Measurements from ENCODE around the gene BTBD1.
A peak's percentile ranks its signal among the peaks of the same experiment; 100 is the strongest.

The BTBD1 gene

GRCh38 chr15:83108266-83109219, 41.5 kb upstream of the BTBD1 start:
- TF ChIP-seq, protein P1, sequence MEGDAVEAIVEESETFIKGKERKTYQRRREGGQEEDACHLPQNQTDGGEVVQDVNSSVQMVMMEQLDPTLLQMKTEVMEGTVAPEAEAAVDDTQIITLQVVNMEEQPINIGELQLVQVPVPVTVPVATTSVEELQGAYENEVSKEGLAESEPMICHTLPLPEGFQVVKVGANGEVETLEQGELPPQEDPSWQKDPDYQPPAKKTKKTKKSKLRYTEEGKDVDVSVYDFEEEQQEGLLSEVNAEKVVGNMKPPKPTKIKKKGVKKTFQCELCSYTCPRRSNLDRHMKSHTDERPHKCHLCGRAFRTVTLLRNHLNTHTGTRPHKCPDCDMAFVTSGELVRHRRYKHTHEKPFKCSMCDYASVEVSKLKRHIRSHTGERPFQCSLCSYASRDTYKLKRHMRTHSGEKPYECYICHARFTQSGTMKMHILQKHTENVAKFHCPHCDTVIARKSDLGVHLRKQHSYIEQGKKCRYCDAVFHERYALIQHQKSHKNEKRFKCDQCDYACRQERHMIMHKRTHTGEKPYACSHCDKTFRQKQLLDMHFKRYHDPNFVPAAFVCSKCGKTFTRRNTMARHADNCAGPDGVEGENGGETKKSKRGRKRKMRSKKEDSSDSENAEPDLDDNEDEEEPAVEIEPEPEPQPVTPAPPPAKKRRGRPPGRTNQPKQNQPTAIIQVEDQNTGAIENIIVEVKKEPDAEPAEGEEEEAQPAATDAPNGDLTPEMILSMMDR (IDR thresholded peaks at IDR 0.05; ENCODE audit: low read depth, low read length) = no peak
- no peaks in the 10 kb centered on the region for H3K4me1 ChIP-seq
- H3K4me3 ChIP-seq (ENCODE audit: low read depth, low read length) = peak overlapping the region; percentile 46
- peak; percentile 30 for DNase-seq
- H3K9me3 ChIP-seq = no peaks in the 10 kb centered on the region; the same call in 1 of the 2 replicates
- no peaks in the 10 kb centered on the region for H3K36me3 ChIP-seq
- H3K27me3 ChIP-seq = peaks cover 20% of the 10 kb centered on the region

DNA sequence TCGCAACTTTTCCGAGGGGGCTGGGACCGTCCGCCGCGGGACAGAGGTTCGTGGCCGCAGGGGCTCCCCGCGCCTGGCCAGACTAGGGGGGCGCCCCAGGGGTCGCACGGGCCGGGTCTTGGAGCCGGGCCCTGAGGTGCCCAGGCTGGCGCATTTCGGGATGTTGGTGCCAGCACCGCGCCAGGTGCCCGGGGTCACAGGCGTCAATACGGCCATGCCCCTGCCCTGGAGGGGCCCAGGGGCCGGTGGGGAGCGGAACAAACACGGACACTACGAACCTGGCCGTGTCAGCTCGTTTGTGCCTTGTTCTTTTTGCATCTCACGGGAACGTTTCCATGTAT, 40.8 kb upstream of the BTBD1 start:
- H3K4me3 ChIP-seq (ENCODE audit: low read depth, low read length) = peak overlapping the region; percentile 46
- no peak for DNase-seq
- no peaks in the 10 kb centered on the region for H3K36me3 ChIP-seq
- H3K27me3 ChIP-seq = peaks cover 20% of the 10 kb centered on the region
- TF ChIP-seq, protein P1 (IDR thresholded peaks at IDR 0.05; ENCODE audit: low read depth, low read length) = no peak
- H3K4me1 ChIP-seq = no peaks in the 10 kb centered on the region
- H3K9me3 ChIP-seq = no peaks in the 10 kb centered on the region; the same call in 1 of the 2 replicates

- TF ChIP-seq, protein P1 (IDR thresholded peaks at IDR 0.05; ENCODE audit: low read depth, low read length) = no peak
- peaks cover 20% of the 10 kb centered on the region for H3K27me3 ChIP-seq
- no peaks in the 10 kb centered on the region for H3K36me3 ChIP-seq
- peak; percentile 36 for DNase-seq
- H3K9me3 ChIP-seq = no peaks in the 10 kb centered on the region; the same call in 1 of the 2 replicates
- peak within 1 kb of the TSS; percentile 46 for H3K4me3 ChIP-seq (ENCODE audit: low read depth, low read length)
- no peaks in the 10 kb centered on the region for H3K4me1 ChIP-seq
Measured at GRCh38 chr15:83106994-83107840, 40.2 kb upstream of the BTBD1 start, which contains the start of gene TM6SF1. Gene TM6SF1 (plus strand): TSS chr15:83107645. CDS start chr15:83107681, 36 bp downstream.

DNA sequence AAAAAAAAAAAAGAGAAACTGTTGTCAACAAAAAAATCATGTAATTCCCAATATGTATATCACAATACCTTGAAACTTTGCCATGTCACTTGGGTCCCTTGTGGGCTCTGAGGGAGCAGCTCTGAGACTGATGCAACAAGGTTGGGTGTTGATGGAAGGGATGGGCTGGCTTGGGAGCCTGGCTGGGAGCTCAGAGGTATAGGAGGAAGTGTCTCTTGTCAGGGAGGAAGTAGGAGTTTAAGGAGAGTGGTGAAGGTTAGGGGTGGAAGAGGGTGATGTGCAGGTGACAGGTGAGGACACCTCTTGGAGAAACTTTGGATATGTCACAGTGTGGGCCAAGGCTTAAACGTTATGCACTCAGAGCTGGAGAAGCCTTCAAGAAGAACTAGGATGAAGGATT, 38.4 kb upstream of the BTBD1 start:
- Histone ChIP-seq H3K27me3 (peaks cover 20% of the 10 kb centered on the region), H3K4me3 (ENCODE audit: low read depth, low read length) (no peak overlapping the region), H3K36me3 (no peaks in the 10 kb centered on the region), H3K4me1 (no peaks in the 10 kb centered on the region), H3K9me3 (no peaks in the 10 kb centered on the region; the same call in 1 of the 2 replicates)
- TF ChIP-seq, protein P1 (IDR thresholded peaks at IDR 0.05; ENCODE audit: low read depth, low read length) = no peak
- no peak for DNase-seq

- Histone ChIP-seq H3K4me3 (ENCODE audit: low read depth, low read length) (no peak overlapping the region), H3K27me3 (peaks cover 20% of the 10 kb centered on the region), H3K9me3 (no peaks in the 10 kb centered on the region; the same call in 1 of the 2 replicates), H3K4me1 (no peaks in the 10 kb centered on the region), H3K36me3 (no peaks in the 10 kb centered on the region)
- DNase-seq = no peak
- TF ChIP-seq, protein P1 (IDR thresholded peaks at IDR 0.05; ENCODE audit: low read depth, low read length) = no peak
Measured at GRCh38 chr15:83104141-83104540, 37.1 kb upstream of the BTBD1 start.
